Sigmoid colon (tissue), 7 donors: Measurements from ENCODE around the gene TMEM184B. TPM values are rescaled to one million over a fixed set of nuclear protein-coding genes. Genes with fewer than 3 reads are reported as not detected.

Experiments
- DNase-seq: peaks from one replicate; pipeline ENCODE4 v3.0.0-alpha.2; 2019
- H3K27ac ChIP-seq, 4 donors: fragments of 200-600 bp; sonication (generic); one replicate each; pipeline ENCODE4 v1.5.1; 2016 to 2019; ENCODE audit warnings: mild to moderate bottlenecking in 1 of 4
- H3K27me3 ChIP-seq, 3 donors: fragments of 200-600 bp; sonication (generic); one replicate each; pipeline ENCODE4 v1.5.1; 2019; ENCODE audit warnings: mild to moderate bottlenecking in 1 of 3
- H3K36me3 ChIP-seq, 4 donors: fragments of 200-600 bp; sonication (generic); one replicate each; pipeline ENCODE4 v1.5.1; 2016 to 2019
- H3K4me1 ChIP-seq, 4 donors: fragments of 200-600 bp; sonication (generic); one replicate each; pipeline ENCODE4 v1.5.1; 2017 to 2019
- H3K4me3 ChIP-seq, 4 donors: fragments of 200-600 bp; sonication (generic); one replicate each; pipeline ENCODE4 v1.5.1; 2017 to 2019; ENCODE audit warnings: mild to moderate bottlenecking in 2 of 4, moderate library complexity in 1 of 4
- H3K9me3 ChIP-seq, 4 donors: fragments of 200-600 bp in 3 of 4; sonication (generic) in 3 of 4; one replicate each; pipeline versions ENCODE4 v1.5.1 to v1.6.1; 2013 to 2019
- EP300 ChIP-seq, 4 donors: sonication (generic); formaldehyde crosslinking; IDR thresholded peaks; one replicate each; pipeline ENCODE4 v1.6.1; 2017; ENCODE audit warnings: antibody characterized with exemption in 4 of 4
- POLR2A ChIP-seq, 2 donors: fragments of 450-650 bp; IDR thresholded peaks; one replicate each; pipeline ENCODE4 v1.6.1; 2016; ENCODE audit warnings: antibody characterized with exemption in 2 of 2, mild to moderate bottlenecking in 2 of 2, moderate library complexity in 2 of 2
- POLR2AphosphoS5 ChIP-seq, 4 donors: sonication (generic); formaldehyde crosslinking; IDR thresholded peaks; one replicate each; pipeline ENCODE4 v1.6.1; 2017; ENCODE audit warnings: antibody characterized with exemption in 4 of 4
- WGBS, 2 donors: extraction: QIAGEN DNeasy Blood & Tissue Kit; methylation state at CpG; one replicate each; pipeline ENCODE4 v1.1.7; 2013; 5-methylcytosine and 5-hydroxymethylcytosine counted together
- intact Hi-C: fragments of 100-400 bp; cut with DNase I; formaldehyde crosslinking; loops from one replicate; pipeline ENCODE4 v1.15.1; 2023
- polyA plus RNA-seq, 3 donors: library from polyadenylated mRNA; stranded (reverse); fragments of 200-250 nt; gene quantifications; one replicate each; pipeline ENCODE4 v1.2.3, GENCODE V29; 2013
- total RNA-seq, 4 donors: library from RNA; depleted of rRNA; stranded (reverse); fragments of >200 nt; gene quantifications; one replicate each; pipeline ENCODE4 v1.1.0, GENCODE V29; 2016
- TF ChIP-seq, protein P1 (sequence below), 4 experiments: fragments of 450-650 bp in 3 of 4; fragments of 200-600 bp in 1 of 4; IDR thresholded peaks; one replicate each; pipeline ENCODE4 v1.5.1; 2016 to 2019; ENCODE audit warnings: antibody characterized with exemption in 4 of 4, mild to moderate bottlenecking in 3 of 4, moderate library complexity in 2 of 4
- donor health status: healthy with polysubstance abuse.
- donor health status: Bipolar disorder and iron deficiency.
- donor health status: healthy.

Gene TMEM184B
- total and polyA plus RNA-seq, 7 donors = 7.2 to 96.4 (median 42.6) TPM

DNA sequence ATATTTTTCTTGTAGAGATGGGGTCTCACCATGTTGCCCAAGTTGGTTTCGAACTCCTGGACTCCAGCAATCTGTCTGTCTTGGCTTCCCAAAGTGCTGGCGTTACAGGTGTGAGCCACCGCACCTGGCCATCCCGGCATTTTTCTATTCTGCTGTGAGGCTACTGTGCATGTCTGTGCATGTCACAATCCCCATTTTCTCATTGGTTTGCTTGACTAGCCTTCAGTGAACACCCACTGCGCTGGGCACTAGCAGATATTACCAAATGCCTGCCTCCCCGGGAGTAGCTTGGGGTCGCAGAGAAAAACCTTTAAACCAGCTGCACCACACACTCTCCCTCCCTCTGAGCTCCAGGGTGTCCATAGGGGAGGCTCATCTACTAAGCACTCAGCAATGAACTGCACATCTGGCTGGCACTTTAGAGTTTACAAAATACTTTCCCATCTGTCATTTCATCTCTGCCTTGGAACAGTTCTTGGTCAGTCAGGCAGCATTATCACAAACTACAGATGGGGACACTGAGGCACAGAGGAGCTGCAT is 39.5 kb upstream of the TMEM184B start:
- WGBS, 2 donors = 91 to 93% methylated on average over 7 of the region's 7 CpGs
- Histone ChIP-seq H3K36me3 (peaks cover 0 to 11% (median 3%) of the 10 kb centered on the region in 4 donors), H3K9me3 (no peaks in the 10 kb centered on the region), H3K27ac (peak overlapping the region; percentile 96 to 99 (median 98)), H3K4me3 (no peak overlapping the region), H3K27me3 (no peaks in the 10 kb centered on the region), H3K4me1 (peaks cover 0 to 84% (median 78%) of the 10 kb centered on the region in 4 donors)
- no peak for TF ChIP-seq POLR2A (IDR thresholded peaks at IDR 0.05)
- TF ChIP-seq EP300 (IDR thresholded peaks at IDR 0.05) = no peak
- intact Hi-C loops = no loop called here
- no peak for DNase-seq

GRCh38 chr22:38311323-38311620 is 38.5 kb upstream of the TMEM184B start:
- no peak overlapping the region for H3K4me3 ChIP-seq
- 51 to 66% methylated on average over 4 of the region's 4 CpGs for WGBS, 2 donors
- intact Hi-C loops = no loop called here
- H3K27me3 ChIP-seq = no peaks in the 10 kb centered on the region
- H3K9me3 ChIP-seq = no peaks in the 10 kb centered on the region
- no peak for DNase-seq
- TF ChIP-seq, protein P1, sequence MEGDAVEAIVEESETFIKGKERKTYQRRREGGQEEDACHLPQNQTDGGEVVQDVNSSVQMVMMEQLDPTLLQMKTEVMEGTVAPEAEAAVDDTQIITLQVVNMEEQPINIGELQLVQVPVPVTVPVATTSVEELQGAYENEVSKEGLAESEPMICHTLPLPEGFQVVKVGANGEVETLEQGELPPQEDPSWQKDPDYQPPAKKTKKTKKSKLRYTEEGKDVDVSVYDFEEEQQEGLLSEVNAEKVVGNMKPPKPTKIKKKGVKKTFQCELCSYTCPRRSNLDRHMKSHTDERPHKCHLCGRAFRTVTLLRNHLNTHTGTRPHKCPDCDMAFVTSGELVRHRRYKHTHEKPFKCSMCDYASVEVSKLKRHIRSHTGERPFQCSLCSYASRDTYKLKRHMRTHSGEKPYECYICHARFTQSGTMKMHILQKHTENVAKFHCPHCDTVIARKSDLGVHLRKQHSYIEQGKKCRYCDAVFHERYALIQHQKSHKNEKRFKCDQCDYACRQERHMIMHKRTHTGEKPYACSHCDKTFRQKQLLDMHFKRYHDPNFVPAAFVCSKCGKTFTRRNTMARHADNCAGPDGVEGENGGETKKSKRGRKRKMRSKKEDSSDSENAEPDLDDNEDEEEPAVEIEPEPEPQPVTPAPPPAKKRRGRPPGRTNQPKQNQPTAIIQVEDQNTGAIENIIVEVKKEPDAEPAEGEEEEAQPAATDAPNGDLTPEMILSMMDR (IDR thresholded peaks at IDR 0.05) = no peak
- TF ChIP-seq POLR2A (IDR thresholded peaks at IDR 0.05) (no peak), EP300 (IDR thresholded peaks at IDR 0.05) (no peak), POLR2AphosphoS5 (IDR thresholded peaks at IDR 0.05) (no peak)
- peaks cover 0 to 11% (median 3%) of the 10 kb centered on the region in 4 donors for H3K36me3 ChIP-seq
- H3K27ac ChIP-seq = peak overlapping the region; percentile 96 to 99 (median 98)
- peaks cover 0 to 91% (median 84%) of the 10 kb centered on the region in 4 donors for H3K4me1 ChIP-seq

DNA sequence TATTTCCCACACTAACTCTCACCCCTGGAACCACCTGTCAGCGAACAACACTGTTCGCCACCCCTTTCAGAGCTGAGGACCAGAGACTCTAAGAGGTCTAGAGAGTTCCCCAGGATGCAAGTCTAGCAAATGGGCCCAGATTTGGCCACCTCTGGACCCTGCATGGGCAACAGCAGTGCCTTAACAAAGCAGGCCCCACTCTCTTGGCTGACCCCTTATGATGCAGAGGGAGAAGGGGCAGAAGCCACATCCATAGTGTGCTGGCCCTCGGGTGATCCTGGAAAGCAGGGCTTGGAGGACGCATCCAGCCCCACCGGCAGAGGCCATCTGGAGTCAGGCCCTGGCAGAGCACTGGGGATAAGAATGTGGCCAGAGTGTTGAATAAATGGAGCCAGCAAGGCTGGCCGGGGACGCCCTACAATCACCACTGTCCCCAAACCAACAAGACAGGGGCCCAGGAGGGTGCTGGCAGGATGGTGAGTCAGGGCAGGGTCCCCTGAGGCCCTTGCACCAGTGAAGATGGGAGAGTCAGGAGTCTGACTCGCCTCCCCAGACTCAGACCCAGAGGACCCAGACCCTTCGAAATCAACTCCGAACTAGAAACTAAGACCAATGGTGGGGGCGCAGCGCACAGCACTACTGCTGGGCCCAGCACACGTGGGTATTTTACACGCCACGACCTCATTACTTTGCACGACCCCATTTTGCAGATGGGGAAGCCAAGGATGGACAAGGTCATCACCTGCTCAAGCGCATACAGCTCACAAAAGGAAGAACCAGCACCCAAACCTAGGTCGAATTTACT is 37.9 kb upstream of the TMEM184B start:
- intact Hi-C loops = no loop called here
- Histone ChIP-seq H3K27ac (peak overlapping the region; percentile 96 to 99 (median 98)), H3K9me3 (no peaks in the 10 kb centered on the region), H3K4me3 (peak overlapping the region in 1 of 4 donors; percentile 8), H3K36me3 (peaks cover 0 to 11% (median 3%) of the 10 kb centered on the region in 4 donors), H3K27me3 (no peaks in the 10 kb centered on the region), H3K4me1 (peaks cover 0 to 96% (median 89%) of the 10 kb centered on the region in 4 donors)
- no peak for TF ChIP-seq POLR2AphosphoS5 (IDR thresholded peaks at IDR 0.05)
- TF ChIP-seq, protein P1 (IDR thresholded peaks at IDR 0.05) = no peak
- TF ChIP-seq POLR2A (IDR thresholded peaks at IDR 0.05) = no peak
- no peak for TF ChIP-seq EP300 (IDR thresholded peaks at IDR 0.05)
- WGBS, 2 donors = 78 to 80% methylated on average over 18 of the region's 18 CpGs
- DNase-seq = peak; percentile 80

DNA sequence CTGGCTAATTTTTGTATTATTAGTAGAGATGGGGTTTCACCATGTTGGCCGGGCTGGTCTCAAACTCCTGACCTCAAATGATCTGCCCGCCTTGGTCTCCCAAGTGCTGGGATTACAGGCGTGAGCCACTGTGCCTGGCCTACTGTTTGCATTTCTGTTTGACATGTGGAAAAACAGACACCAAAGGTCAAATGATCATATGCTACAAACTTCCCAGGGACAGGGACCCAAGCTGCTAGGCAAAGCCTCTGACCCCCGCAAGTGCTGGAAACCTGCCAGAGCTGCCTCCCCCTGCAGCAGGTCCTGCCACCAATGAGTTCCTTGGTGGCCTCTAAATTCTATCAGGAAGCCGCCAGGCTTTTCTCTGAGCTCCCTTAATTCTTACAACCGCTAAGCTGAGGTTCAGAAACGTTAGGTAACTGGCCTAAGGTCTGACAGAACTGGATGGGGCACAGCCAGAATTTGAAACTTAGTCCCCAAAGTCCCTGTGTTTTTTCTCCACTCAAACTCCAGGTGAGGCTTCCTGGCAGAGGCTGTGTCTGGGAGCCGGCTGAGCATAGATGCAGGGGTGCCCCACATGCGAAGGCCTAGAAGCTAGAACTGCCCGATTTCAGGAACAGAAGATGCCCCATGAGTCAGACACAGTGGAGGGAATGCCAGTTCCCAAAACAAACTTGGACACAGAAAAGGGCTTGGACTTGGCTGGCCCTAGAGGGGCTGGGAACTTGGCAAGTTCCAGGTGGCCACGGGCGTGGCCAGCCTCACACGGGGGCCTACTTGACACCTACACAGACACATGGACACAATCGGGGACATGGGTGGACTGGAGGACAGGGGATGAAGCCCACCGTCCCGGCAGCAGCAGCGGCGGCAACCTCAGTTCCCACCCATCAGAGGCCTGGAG is 37.1 kb upstream of the TMEM184B start:
- peaks cover 0 to 11% (median 3%) of the 10 kb centered on the region in 4 donors for H3K36me3 ChIP-seq
- WGBS, 2 donors = 56 to 79% methylated on average over 18 of the region's 18 CpGs
- H3K9me3 ChIP-seq = no peaks in the 10 kb centered on the region
- intact Hi-C loops = no loop called here
- TF ChIP-seq, protein P1 (IDR thresholded peaks at IDR 0.05) = no peak
- TF ChIP-seq POLR2AphosphoS5 (IDR thresholded peaks at IDR 0.05) (peak in 1 of 4 donors; percentile 6), EP300 (IDR thresholded peaks at IDR 0.05) (no peak), POLR2A (IDR thresholded peaks at IDR 0.05) (no peak)
- peak overlapping the region in 1 of 4 donors; percentile 8 for H3K4me3 ChIP-seq
- DNase-seq = no peak
- no peaks in the 10 kb centered on the region for H3K27me3 ChIP-seq
- H3K27ac ChIP-seq = peak overlapping the region; percentile 96 to 99 (median 98)
- peaks cover 0 to 96% (median 90%) of the 10 kb centered on the region in 4 donors for H3K4me1 ChIP-seq
